Measurements from ENCODE around the gene NHSL2. TPM values are rescaled to one million over a fixed set of nuclear protein-coding genes. Genes with fewer than 3 reads are reported as not detected.

The NHSL2 gene
- total RNA-seq, 1 donor from 2014 or later, result 13.3 TPM

DNA sequence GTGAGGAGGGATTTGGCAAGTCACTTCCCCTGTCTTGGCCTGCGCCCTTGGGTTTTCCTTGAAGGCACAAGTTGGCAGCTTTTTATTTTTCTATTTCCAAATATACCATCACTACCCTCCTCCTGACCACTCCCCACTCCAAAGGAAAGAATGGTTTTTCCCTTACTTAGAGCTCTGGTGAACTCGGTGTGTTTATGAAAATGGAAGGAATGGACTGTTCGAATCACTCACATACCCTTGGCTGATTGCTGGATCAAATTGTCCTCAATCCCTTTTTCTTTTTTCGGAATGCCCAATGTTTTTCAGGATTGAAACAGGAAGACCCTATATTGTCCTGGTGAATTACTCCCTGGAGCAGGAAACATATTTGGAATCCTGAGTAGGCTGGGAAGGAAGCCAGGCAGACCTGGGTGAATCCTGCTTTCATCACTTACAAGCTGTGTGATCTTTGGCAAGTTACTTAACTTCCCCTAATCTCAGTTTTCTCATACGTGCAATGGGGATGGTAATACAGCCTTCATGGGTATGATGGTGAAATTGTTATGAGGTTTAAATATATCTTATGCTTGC lies 150.4 kb downstream of the NHSL2 start:
- no peak for DNase-seq (ENCODE audit: low spot score)

DNA sequence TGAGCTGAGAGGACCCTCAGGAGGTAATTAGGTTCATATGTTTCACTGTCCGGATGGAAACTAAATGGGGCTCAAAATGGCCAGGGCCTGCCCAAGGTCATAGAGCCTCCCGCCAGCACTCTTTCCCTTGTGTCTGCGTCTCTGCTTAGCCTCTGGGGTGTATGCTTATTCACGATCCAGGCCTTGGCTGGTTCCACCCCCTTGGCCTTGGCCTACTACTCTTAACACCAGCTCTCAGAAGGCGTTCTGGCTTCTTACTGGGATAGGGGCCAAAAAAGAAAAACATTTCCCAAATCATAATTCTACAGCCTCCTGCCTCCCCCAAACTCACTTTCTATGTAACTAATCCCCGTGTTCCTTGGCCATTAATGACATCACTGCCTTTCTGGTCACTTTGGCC lies 152.3 kb downstream of the NHSL2 start:
- peak; percentile 69 for DNase-seq (ENCODE audit: low spot score)

DNA sequence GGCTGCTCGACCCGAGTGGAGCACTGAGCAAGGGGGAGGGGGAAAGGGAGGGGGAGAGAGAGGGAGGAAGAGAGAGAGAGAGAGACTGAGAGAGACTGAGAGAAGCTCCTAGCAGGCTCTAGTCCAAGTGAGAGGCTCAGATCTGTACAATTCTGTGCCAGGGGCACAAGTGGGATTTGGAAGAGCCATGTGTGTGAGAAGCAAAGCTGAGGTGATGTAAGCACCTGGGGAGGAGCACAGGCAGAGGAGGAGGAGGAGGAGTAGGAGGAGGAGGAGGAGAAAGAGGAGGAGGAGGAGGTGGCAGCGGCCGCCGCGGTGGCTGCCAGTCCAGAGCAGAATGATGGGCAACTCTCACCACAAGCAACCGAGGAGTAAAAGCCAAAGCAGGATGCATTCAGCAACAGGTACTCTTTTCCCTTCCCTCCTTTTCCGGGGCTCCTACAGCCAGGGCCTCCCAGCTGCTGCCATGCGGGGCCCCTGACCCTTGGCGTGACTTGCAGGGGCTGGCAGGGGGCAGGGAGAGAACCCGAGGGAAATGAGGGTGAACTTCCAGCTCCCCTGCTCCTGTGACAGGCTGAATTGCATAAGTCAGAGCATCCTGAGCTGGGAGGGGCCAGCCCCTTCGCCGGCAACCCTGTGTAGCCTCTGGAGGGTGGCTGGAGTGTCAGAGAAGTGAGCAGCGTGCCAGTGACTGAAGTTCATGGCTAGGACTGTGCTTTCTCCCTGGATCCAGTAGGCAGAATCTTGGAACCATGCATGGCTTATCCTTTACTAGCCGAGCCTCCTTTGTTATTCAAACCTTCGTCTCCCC lies 158.9 kb downstream of the NHSL2 start:
- DNase-seq (ENCODE audit: low spot score), result no peak

DNA sequence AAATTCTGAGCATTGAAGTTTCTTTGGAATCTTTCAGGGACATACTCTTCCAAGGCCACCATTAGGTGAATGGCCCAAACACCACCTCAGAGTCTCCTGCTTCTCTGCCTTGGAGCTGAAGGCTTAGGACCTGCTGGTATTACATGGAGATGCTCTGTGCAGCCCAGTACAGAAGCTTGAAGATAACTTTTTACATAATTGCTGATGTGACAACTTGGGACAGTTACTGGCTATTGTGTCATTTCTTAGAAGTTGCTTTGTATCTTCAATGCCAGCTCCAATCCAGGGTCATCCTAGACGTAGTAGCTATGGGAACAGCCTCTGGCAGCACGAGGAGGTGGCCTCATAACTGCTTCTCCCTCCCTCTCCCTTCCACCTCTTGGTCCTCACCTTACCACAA lies 160.6 kb downstream of the NHSL2 start:
- no peak for DNase-seq (ENCODE audit: low spot score)

DNA sequence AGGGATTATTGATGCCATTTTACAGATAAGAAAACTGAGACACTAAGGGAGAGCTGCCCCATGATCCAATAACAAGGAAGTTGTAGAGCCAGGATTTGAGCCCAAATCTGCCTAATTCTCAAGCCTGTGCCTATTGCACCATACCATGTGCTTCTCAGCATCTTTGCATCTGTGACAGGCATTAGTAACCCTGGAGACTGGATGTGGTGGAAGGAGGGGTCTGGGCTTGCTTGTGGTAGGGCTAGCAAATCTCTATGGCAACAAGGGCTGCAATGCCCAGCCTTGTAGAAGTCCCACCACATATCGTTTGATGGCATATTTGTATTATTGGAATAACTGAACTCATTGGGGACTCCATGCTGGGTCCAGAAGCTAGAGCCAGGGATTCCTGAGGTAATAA lies 163.0 kb downstream of the NHSL2 start:
- no peak for DNase-seq (ENCODE audit: low spot score)

DNA sequence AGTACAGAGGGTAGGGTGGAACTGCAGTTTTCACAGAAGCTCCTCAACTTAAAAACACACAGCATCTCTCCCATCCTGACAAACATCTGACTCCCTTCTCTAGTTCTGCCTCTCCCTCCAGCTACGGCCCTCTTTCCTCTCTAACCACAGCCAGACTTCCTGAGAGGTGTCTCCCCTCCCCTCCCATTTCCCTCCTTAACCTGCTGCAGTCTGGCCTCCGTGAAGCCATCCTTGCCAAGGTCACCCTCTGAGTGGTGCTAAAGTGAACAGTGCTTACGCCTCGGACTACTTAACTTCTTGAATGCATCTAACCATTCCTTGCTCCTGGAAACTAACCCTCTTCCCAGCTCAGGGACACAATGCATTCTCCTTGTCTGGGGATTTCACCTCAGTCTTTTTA lies 167.8 kb downstream of the NHSL2 start:
- no peak for DNase-seq (ENCODE audit: low spot score)

DNA sequence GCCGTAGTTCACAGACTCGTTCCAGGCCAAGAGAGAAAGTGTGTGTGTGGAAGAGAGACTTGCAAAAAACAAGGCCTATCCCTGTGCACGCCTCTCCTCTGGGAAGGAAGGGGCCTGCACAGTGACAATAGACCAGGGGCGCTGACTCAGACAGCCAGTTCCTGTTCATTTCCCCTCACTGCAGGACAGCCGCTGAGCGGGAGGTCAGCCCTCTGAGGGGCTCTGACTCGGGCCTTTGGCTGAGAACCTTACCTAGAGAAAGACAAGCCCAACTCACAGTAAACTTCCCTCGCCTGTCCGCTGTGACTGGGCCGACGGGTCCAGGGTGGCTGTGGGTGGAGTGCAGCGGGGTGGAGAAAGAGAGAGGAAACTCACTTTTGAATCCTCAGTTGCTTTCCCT lies 169.0 kb downstream of the NHSL2 start:
- DNase-seq (ENCODE audit: low spot score), result no peak

DNA sequence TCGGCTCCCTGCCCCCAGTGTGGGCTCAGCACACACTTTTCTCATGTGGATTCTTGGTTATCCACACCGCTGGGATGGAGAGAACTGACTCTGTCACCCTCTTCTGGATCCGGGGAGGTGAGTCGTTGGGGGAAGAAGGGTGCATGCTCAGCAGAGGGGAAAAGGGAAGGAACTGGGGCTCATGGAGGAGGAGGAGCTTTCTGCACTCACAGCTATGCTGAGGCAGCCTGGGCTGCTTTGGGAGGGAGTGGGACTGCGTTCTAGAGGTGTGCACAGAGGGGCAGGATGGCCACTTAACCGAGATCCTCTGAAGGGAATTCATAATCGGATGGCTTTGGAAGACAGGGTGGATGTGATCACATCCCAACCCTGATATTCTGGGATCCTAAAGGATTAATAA lies 169.5 kb downstream of the NHSL2 start:
- no peak for DNase-seq (ENCODE audit: low spot score)

DNA sequence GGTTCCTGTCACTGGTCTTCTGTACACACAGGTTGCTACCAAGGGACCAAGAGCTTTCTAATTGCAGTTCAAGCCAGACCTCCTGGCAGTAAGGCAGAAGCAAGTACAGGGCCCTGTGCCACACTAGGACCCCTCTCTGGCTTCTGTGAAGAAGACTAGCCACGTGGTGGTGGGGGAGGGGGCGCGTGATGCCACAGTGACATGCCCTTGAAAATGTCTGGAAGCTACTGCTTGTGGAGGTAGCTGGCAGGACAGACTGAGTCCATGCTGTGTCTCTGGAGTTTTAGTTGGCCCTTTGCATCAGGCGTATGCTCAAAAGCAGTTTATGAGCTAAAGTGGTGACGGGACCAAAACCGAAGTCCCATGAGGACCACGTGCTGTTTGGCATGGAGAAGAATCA lies 170.2 kb downstream of the NHSL2 start:
- DNase-seq (ENCODE audit: low spot score), result no peak

DNA sequence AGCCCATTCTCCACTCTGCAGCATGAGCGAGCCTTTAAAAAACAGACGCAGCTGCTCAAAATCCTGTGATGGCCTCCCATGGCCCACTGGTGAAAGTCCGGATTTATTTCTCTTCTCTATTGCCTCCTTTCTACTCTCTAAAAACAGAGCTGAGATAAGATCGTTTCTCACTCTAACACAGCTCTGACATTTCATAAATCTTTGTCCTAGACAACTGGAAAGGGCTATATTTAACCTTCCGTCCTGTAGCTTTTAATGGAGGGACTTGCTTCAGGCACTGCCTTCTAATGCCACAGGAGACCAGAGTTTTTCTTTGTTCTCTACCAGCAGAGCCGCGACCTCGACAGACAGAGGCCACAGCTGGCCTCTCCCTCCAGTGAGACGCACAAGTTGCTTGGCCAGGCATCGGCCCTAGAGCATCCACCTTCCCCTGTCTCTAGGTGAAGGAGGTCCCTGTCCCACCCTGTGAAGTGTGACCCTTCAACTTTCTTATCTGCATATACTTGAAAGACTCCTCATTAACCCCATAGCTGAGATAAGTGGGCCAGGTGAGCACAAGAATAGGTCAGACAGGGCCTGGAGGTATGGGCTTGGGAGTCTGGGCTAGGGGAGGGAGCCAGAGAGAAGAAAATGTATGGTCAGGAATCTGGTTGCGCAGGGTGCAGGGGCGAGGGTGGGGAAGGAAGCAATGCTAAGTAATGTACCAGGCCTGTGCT lies 171.1 kb downstream of the NHSL2 start:
- DNase-seq (ENCODE audit: low spot score), result no peak

DNA sequence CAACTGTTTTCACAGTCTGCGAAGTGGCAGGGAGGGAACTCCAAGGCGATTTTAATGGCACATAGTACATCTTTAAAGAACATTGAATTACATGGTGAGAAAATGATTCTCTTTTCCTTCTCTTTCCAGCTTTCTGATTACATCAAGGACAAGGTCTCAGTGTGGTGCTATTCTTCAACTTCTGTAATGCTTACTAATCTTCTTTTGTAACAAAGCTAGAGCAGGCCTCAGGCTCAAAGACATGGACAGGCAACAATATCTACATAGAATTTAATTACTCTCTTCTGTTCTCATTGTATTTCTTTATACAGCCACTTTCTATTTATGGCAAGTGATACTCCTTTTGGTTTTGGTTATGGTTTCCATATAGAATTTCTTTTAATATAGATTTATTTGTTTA lies 172.6 kb downstream of the NHSL2 start:
- no peak for DNase-seq (ENCODE audit: low spot score)

DNA sequence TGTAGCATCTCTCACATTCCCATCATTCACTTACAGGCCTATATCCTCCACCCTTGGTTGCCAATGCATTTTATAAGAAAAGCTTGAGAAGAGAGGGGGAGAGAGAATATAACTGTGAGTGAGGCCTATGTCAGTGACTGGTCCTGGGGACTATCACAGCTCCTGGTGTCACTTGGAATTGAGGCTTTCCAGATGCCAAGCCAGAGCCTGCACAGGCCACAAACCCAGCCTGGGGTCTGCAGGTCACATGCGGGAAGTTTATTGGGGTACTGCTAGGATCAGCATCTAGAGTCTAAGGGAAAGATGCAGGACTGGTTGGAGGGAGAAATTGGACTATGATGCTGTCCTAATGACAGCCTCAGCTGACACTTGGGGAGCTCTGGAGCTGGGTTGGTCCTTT lies 173.5 kb downstream of the NHSL2 start:
- DNase-seq (ENCODE audit: low spot score), result no peak

DNA sequence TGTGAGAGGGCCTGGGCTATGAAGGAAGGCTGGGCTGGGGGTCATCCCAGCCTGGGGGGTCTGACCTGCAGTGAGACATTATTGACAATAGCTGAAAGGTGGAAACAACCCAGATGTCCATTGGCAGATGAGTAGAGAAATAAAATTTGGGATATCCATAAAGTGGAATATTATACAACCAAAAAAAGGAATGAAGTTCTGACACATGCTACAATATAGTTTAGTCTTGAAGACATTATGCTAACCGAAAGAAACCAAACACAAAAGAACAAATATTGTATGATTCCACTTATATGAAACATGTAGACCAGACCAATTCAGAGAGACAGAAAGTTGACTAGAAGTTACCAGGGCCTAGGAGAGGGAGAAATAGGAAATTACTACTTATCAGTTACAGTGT lies 176.3 kb downstream of the NHSL2 start:
- no peak for DNase-seq (ENCODE audit: low spot score)

DNA sequence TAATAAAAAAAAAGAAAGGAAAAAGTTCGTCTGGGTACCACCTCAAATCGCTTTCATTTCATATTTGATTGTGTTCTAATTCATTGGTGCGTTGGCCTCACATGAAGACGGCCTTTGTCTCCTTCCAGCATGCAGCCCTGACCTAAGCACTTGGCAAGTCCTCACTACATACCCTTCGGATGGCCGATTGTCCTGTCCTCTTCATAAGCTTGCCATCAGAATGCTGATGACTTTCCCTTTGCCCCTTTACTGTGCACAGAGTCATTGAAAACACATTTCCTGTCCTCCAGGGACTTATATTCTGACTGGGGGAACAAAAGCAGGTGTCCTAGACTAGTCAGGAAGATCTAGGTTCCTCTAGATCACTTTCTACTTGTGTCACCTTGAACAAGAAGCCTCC lies 178.1 kb downstream of the NHSL2 start:
- no peak for DNase-seq (ENCODE audit: low spot score)

DNA sequence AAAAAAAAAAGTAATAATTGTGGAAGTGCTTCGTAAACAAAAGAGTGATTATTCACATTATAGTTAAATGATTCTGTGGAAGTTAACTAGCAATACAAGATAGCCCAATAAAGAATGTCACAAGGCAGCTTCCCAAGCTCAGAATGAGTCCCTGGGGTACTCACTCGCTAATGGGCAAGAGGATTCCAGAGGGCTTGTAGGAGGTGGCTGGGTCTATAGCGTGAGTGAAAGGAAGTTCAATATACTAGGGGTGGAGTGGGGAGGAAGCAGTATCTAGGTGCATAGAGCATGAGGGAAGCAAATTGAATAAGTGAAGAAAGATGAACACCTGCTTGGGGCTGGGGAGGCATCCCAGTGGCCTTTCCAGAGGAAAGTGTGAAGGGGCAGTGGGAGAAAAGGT lies 178.6 kb downstream of the NHSL2 start:
- DNase-seq (ENCODE audit: low spot score), result no peak

DNA sequence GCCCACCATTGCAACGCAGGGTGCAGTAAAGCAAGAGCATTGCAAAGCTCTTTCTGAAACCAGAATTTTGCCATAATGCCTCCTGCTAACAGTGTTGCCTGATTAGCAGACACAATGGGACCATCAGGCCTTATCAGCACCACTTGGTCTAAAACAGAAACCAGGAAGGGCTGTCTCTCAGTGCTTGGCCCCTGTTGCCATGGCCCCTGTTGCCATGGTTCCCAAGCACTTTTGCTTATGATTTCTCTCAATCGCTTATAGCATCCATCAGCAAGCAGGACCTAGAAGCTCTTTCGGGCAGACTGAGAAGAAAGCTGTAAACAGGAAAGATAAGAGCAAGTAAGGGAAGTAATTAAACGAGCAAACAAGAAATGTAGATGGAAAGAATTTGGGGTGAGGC lies 184.2 kb downstream of the NHSL2 start:
- no peak for DNase-seq (ENCODE audit: low spot score)

DNA sequence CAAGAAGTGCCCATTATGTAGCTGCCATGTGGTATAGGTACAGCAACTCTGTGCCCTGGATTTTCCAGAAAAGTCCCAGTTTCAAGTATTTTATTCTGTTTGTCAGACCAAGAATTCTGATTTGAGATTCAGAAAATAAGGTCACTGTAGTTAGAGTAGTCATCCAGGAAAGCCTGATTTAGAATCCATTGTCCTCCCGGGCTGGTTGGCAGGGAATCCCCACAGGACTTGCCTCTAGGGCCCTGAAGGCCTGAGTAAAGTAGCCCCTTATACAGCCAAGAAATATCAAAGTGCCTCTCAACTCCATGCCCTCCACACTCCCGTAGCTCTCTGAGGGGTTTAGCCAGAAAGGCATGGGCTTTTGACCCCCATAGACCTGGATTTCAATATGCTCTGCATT lies 184.7 kb downstream of the NHSL2 start:
- DNase-seq (ENCODE audit: low spot score), result no peak

DNA sequence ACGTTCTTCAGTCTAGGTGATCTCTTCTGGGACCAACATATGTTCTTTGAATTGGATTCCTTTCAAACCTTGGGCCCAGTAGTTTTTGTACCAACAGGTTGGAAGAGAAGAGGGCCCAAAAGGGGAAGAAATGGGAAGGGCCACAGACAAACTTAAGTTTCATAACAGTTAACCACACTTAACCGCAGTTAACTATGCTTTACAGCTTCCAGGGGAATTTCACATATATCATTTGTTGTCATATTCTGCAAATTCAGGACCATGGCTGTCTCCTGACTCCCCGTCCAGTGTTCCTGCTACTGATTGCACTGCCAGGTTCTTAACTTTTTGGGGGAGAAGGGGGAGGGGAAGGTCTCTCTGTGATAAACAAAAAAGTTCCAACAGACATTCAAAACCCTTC lies 186.5 kb downstream of the NHSL2 start:
- DNase-seq (ENCODE audit: low spot score), result no peak

DNA sequence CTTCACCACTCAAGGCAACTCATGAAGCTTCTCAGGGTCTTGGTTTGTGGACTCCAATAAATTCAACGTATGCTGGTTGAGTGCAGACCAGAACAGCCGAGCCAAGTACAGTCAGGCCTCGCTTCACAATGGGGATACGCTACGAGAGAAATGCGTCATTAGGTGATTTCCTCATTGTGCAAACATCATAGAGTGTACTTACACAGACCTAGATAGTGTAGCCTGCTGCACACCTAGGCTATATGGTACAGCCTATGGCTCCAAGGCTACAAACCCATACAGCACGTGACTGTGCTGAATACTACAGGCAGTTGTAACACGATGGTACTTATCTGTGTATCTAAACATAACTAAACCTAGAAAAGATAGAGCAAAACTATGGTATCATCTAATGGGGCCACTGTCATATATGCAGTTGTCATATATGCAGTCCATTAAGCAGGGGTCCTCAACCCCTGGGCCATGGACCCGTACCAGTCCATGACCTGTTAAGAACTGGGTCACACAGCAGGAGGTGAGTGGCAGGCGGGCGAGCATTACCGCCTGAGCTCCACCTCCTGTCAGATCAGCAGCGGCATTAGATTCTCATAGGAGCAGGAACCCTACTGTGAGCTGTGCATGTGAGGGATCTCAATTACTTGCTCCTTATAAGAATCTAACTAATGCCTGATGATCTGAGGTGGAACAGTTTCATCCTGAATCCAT lies 189.6 kb downstream of the NHSL2 start:
- peak; percentile 68 for DNase-seq (ENCODE audit: low spot score)

DNA sequence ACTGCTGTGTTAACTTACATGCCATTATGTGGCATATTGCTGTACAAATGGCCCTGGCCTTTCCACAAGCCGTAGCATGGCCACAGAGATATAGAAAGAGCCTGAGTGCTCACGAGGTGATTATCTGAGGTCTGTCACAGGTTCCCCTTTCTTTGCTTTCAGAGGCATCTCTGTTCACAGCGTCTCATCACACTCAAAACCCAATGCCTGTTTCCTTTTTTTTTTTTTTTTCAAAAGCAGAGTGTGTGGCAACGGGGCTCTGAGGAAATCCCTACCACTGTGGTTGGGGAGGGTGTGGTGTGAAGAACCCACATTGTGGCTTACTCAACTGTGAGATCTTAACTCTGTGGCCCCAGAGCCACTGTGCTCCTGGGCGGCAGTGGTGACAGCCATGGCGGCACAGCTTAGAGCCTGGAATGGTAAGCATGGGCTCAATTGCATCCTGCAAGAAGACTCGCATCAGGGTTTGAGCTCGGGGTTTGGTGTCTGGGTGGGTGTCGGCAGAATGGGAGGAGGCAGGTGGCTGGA lies 190.2 kb downstream of the NHSL2 start:
- DNase-seq (ENCODE audit: low spot score), result peak; percentile 85

DNA sequence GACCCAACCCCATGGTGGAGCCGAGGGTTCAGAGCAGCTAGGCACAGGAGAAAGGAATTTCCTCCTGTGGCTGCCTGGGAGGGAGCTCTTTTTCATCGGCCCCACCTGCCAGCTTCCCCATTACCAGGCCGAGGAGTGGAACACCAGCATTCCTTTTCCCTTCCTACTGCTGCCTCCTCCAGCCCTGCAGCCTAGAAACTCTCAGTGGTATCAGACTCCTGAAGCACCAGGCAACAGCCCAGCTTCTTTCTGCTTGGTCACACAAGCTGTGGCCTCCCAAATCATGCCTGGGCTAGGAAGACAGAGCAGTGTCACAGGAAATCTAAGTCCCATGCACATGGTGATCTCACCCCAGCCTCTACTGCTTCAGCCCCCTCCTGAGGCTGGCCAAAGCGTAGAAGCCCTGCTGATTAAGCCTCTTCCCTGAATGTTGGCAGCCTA lies 191.0 kb downstream of the NHSL2 start:
- peak; percentile 73 for DNase-seq (ENCODE audit: low spot score)

DNA sequence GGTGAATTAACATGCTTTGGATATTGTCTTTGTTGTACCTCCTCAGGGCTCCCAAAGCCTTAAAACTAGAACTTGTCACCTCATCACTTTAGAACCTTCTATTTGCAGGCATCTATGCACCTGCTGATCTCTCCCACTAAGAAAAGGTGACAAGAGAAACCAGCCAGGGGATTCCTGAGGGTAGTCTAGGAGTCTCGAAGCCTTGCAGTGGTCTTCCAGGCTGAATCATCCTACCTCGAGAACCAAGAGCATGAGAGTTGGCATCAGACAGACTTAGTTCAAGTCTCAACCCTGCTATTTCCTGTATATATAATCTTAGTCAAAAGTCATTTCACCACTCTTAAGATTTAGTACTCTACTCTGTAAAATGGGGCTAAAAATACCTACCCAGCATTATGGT lies 191.5 kb downstream of the NHSL2 start:
- no peak for DNase-seq (ENCODE audit: low spot score)
